Stimulated activated CD4-positive, alpha-beta T cell treated with anti-CD3 and anti-CD28 coated beads, Interleukin-2, amount 100 ng/mL, for 4 hours (primary cell): ENCODE measurements around the gene FNBP1L.

Source experiments
- DNase-seq: peaks from one replicate; pipeline ENCODE4 v3.0.0-alpha.2; 2020; ENCODE audit warnings: low read depth

FNBP1L gene

GRCh38 chr1:93489756-93490155 is 41.8 kb downstream of the FNBP1L start:
- no peak for DNase-seq

GRCh38 chr1:93490357-93490756 is 42.4 kb downstream of the FNBP1L start:
- no peak for DNase-seq

- no peak for DNase-seq
Observed at GRCh38 chr1:93495911-93496310, 48.0 kb downstream of the FNBP1L start.

- DNase-seq = no peak
Observed at GRCh38 chr1:93496520-93496919, 48.6 kb downstream of the FNBP1L start.

- DNase-seq = no peak
Observed at GRCh38 chr1:93499075-93499474, 51.2 kb downstream of the FNBP1L start.

- no peak for DNase-seq
Observed at GRCh38 chr1:93499533-93499932, 51.6 kb downstream of the FNBP1L start.

GRCh38 chr1:93500275-93500674 is 52.4 kb downstream of the FNBP1L start:
- no peak for DNase-seq

- no peak for DNase-seq
Observed at GRCh38 chr1:93501399-93501798, 53.5 kb downstream of the FNBP1L start.

- DNase-seq = no peak
Observed at GRCh38 chr1:93501829-93502369, 54.0 kb downstream of the FNBP1L start.

GRCh38 chr1:93502571-93502970 is 54.7 kb downstream of the FNBP1L start:
- no peak for DNase-seq

GRCh38 chr1:93503163-93503562 is 55.2 kb downstream of the FNBP1L start:
- DNase-seq = no peak

- DNase-seq = no peak
Observed at GRCh38 chr1:93503816-93504215, 55.9 kb downstream of the FNBP1L start.

- DNase-seq = no peak
Observed at GRCh38 chr1:93504247-93505033, 56.5 kb downstream of the FNBP1L start.

GRCh38 chr1:93506126-93506525 is 58.2 kb downstream of the FNBP1L start:
- DNase-seq = no peak

- DNase-seq = no peak
Observed at GRCh38 chr1:93516164-93516563, 68.2 kb downstream of the FNBP1L start.

GRCh38 chr1:93518516-93518915 is 70.6 kb downstream of the FNBP1L start:
- DNase-seq = no peak

- DNase-seq = no peak
Observed at GRCh38 chr1:93519199-93519829, 71.4 kb downstream of the FNBP1L start.

GRCh38 chr1:93521618-93522017 is 73.7 kb downstream of the FNBP1L start:
- no peak for DNase-seq

- no peak for DNase-seq
Observed at GRCh38 chr1:93522721-93523120, 74.8 kb downstream of the FNBP1L start.

GRCh38 chr1:93525431-93525830 is 77.5 kb downstream of the FNBP1L start:
- DNase-seq = no peak

- no peak for DNase-seq
Observed at GRCh38 chr1:93526431-93526830, 78.5 kb downstream of the FNBP1L start.

- DNase-seq = no peak
Observed at GRCh38 chr1:93528412-93528811, 80.5 kb downstream of the FNBP1L start.

- no peak for DNase-seq
Observed at GRCh38 chr1:93531193-93531592, 83.3 kb downstream of the FNBP1L start.
